Transverse colon (tissue), 4 donors: ENCODE measurements around the gene GRB14. TPM values are rescaled to one million over a fixed set of nuclear protein-coding genes. Genes with fewer than 3 reads are reported as not detected.
"Not testable (repeated sequence)": the region's sequence is repeated elsewhere in the genome, so short reads cannot be mapped to it uniquely, and the experiment has no call there.

Experiments
- DNase-seq: peaks from one replicate; pipeline ENCODE4 v3.0.0-alpha.2; 2019
- H3K27ac ChIP-seq, 4 donors: fragments of 200-600 bp; sonication (generic); 2 replicates each; pipeline ENCODE4 v1.5.1; 2016 to 2018; ENCODE audit warnings: inconsistent platforms in 4 of 4
- H3K27me3 ChIP-seq: fragments of 200-600 bp; sonication (generic); 2 replicates; pipeline ENCODE4 v1.5.1; 2017; ENCODE audit warnings: inconsistent platforms
- H3K36me3 ChIP-seq, 4 donors: fragments of 200-600 bp; sonication (generic); 2 replicates each; pipeline ENCODE4 v1.5.1; 2017 to 2019; ENCODE audit warnings: inconsistent platforms in 4 of 4
- H3K4me1 ChIP-seq, 4 donors: fragments of 200-600 bp; sonication (generic); 2 replicates each; pipeline ENCODE4 v1.5.1; 2017 to 2020; ENCODE audit warnings: inconsistent platforms in 4 of 4
- H3K4me3 ChIP-seq, 4 donors: fragments of 200-600 bp; sonication (generic); 1 replicate in 1 of 4; 2 replicates in 3 of 4; pipeline versions ENCODE4 v1.5.1 to v1.6.1; 2017 to 2019; ENCODE audit warnings: inconsistent platforms in 4 of 4
- H3K9me3 ChIP-seq, 2 donors: fragments of 200-600 bp; sonication (generic); 2 replicates each; pipeline ENCODE4 v1.5.1; 2017 to 2019; ENCODE audit warnings: inconsistent platforms in 2 of 2
- CTCF ChIP-seq, 5 experiments: fragments of 200-600 bp in 3 of 5; fragments of 450-650 bp in 2 of 5; sonication (generic) in 3 of 5; IDR thresholded peaks; 1 replicate in 2 of 5; 2 replicates in 3 of 5; pipeline ENCODE4 v1.5.1; 2016 to 2017; ENCODE audit warnings: antibody characterized with exemption in 5 of 5, inconsistent platforms in 3 of 5, mild to moderate bottlenecking in 2 of 5, moderate library complexity in 1 of 5
- EP300 ChIP-seq: sonication (generic); formaldehyde crosslinking; IDR thresholded peaks from one replicate; pipeline ENCODE4 v1.6.1; 2017; ENCODE audit warnings: antibody characterized with exemption, low read depth
- POLR2A ChIP-seq: fragments of 450-650 bp; IDR thresholded peaks from one replicate; pipeline ENCODE4 v1.6.1; 2016; ENCODE audit warnings: antibody characterized with exemption, mild to moderate bottlenecking, moderate library complexity
- POLR2AphosphoS5 ChIP-seq, 3 donors: sonication (generic); formaldehyde crosslinking; IDR thresholded peaks; one replicate each; pipeline ENCODE4 v1.6.1; 2016; ENCODE audit warnings: antibody characterized with exemption in 3 of 3
- WGBS, 2 donors: methylation state at CpG; one replicate each; pipeline ENCODE4 v1.1.5; 2018; ENCODE audit warnings: low coverage in 1 of 2; 5-methylcytosine and 5-hydroxymethylcytosine counted together
- in situ Hi-C, 4 donors: fragments of 200-750 bp; cut with MboI; loops; one replicate each; pipeline versions ENCODE4 v1.15.0 to v1.15.1; 2017; ENCODE audit warnings: low sequenced_read_pairs in 3 of 4, low pct_ligation_motif_present in 1 of 4, low pct_unique_long_range_greater_than_20kb in 1 of 4
- intact Hi-C: fragments of 100-400 bp; cut with DNase I; formaldehyde crosslinking; loops from one replicate; pipeline ENCODE4 v1.15.1; 2023; ENCODE audit warnings: low total_unique reads
- total RNA-seq, 4 donors: library from RNA; depleted of rRNA; stranded (reverse); fragments of >200 nt; gene quantifications; one replicate each; pipeline ENCODE4 v1.1.0, GENCODE V29; 2016

GRB14 gene
- total RNA-seq, 4 donors from 2014 or later = 2.5 to 3.4 TPM; not detected in 2

GRCh38 chr2:164479460-164479859 lies 141.8 kb downstream of the GRB14 start:
- in situ Hi-C loops = loop anchor here (25.0 kb wide), 1 partner anchor 1292 kb away; no protein-coding TSS in a partner anchor
- Histone ChIP-seq H3K4me3 (no peak overlapping the region), H3K4me1 (no peaks in the 10 kb centered on the region), H3K36me3 (no peaks in the 10 kb centered on the region), H3K27me3 (no peaks in the 10 kb centered on the region), H3K9me3 (no peaks in the 10 kb centered on the region), H3K27ac (no peak overlapping the region)
- TF ChIP-seq CTCF (IDR thresholded peaks at IDR 0.05) = peak in 2 of 5 experiments; percentile 9 to 29
- TF ChIP-seq POLR2AphosphoS5 (IDR thresholded peaks at IDR 0.05) = no peak
- WGBS, 2 donors = 36 to 46% methylated on average over 2 of the region's 2 CpGs
- intact Hi-C loops = no loop called here
- DNase-seq = no peak

DNA sequence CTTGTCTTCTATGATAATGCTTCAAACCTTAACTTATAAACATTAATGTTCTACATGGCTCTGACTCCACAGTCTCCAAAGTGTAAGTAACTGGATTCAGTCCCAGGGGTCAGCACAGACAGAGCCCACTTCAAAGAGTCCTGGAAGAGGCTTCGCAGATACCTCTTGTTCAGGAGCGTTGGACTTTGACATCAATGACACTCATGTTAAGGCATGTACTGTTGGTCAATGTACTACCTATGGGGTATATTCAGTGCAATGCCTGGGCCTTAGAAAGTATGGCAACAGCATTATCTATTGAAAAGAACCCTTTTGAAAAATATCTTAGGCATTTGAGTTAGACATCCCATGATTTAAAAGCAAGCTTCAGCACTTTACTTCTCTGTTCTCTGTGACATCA lies 143.1 kb downstream of the GRB14 start:
- Histone ChIP-seq H3K4me3 (no peak overlapping the region), H3K27me3 (no peaks in the 10 kb centered on the region), H3K36me3 (no peaks in the 10 kb centered on the region), H3K27ac (no peak overlapping the region), H3K9me3 (no peaks in the 10 kb centered on the region), H3K4me1 (no peaks in the 10 kb centered on the region)
- WGBS, 2 donors = 80% methylated on average over 2 of the region's 2 CpGs; no CpG with 5 or more reads in 1 of the 2 donors
- no peak for DNase-seq
- intact Hi-C loops (no loop called here), in situ Hi-C loops (loop anchor here (25.0 kb wide), 1 partner anchor 1291 kb away; no protein-coding TSS in a partner anchor)
- TF ChIP-seq POLR2AphosphoS5 (IDR thresholded peaks at IDR 0.05) (no peak), EP300 (no peak), CTCF (IDR thresholded peaks at IDR 0.05) (no peak), POLR2A (no peak)

DNA sequence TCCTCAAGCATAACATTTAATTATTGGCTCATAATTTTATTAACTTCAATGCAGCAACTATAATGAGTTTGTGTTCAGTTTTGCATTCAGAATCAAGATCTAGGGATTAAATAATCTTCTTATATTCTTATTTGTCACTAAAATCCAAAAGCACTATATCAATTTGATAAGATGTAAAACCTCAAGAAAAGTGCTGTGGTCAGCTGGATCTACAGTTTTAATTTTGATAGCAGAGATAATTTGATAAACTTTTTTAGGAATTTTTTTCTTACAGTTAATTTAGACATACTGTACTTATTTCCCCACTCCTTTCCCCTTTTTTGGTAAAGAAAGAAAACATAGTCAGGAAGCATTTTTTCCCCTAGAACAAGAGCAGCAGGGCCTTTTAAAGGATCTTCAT lies 146.4 kb downstream of the GRB14 start:
- H3K27ac ChIP-seq = no peak overlapping the region
- no peaks in the 10 kb centered on the region for H3K27me3 ChIP-seq
- no peak for DNase-seq
- TF ChIP-seq POLR2AphosphoS5 (IDR thresholded peaks at IDR 0.05) (no peak), EP300 (no peak), CTCF (IDR thresholded peaks at IDR 0.05) (no peak), POLR2A (no peak)
- intact Hi-C loops = no loop called here
- in situ Hi-C loops = loop anchor here (25.0 kb wide), 1 partner anchor 1288 kb away; no protein-coding TSS in a partner anchor
- H3K36me3 ChIP-seq = no peaks in the 10 kb centered on the region
- H3K4me1 ChIP-seq = no peaks in the 10 kb centered on the region
- no peak overlapping the region for H3K4me3 ChIP-seq
- no peaks in the 10 kb centered on the region for H3K9me3 ChIP-seq

- Histone ChIP-seq H3K27me3 (no peaks in the 10 kb centered on the region), H3K4me1 (no peaks in the 10 kb centered on the region), H3K9me3 (no peaks in the 10 kb centered on the region), H3K4me3 (no peak overlapping the region), H3K36me3 (no peaks in the 10 kb centered on the region), H3K27ac (no peak overlapping the region)
- in situ Hi-C loops (no loop called here), intact Hi-C loops (no loop called here)
- WGBS, 2 donors = 20 to 44% methylated on average over 1 of the region's 1 CpG
- no peak for DNase-seq
- no peak for TF ChIP-seq POLR2A
- no peak for TF ChIP-seq CTCF (IDR thresholded peaks at IDR 0.05)
- TF ChIP-seq POLR2AphosphoS5 (IDR thresholded peaks at IDR 0.05) = no peak
- no peak for TF ChIP-seq EP300
Measured at GRCh38 chr2:164473021-164473420, 148.3 kb downstream of the GRB14 start.

DNA sequence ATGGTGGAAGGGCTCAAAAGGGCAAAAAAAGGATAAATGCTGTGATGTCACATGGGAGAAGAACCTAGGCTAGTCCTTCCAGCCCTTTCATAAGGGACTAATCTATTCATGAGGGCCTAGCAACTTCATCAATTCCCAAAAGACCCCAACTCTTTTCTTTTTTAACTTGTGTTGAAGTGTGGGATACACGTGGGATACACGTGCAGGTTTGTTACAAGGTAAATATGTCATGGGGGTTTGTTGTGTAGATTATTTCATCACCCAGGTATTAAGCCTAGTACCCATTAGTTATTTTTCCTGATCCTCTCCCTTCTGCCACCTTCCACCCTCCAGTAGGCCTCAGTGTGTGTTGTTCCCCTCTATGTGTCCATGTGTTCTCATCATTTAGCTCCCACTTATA lies 156.2 kb downstream of the GRB14 start:
- intact Hi-C loops, H3K4me1 ChIP-seq, H3K27me3 ChIP-seq, H3K9me3 ChIP-seq, H3K27ac ChIP-seq, H3K4me3 ChIP-seq, in situ Hi-C loops, H3K36me3 ChIP-seq, DNase-seq: not testable (repeated sequence)
- WGBS, 2 donors = 85 to 100% methylated on average over 2 of the region's 2 CpGs
